ENCODE measurements around the gene MRPL4.

MRPL4 gene

GRCh38 chr19:10305139-10305806, 53.3 kb downstream of the MRPL4 start:
- no peak overlapping the region for H3K4me3 ChIP-seq (ENCODE audit: low read depth, low read length)
- DNase-seq (ENCODE audit: low read depth), result no peak

GRCh38 chr19:10306327-10306726, 54.3 kb downstream of the MRPL4 start:
- DNase-seq (ENCODE audit: low read depth), result no peak

More at GRCh38 chr19:10305139-10305806, 53.3 kb downstream of the MRPL4 start:
- TF ChIP-seq CTCF (conservative IDR thresholded peaks at IDR 0.05; ENCODE audit: low read depth, low read length), result no peak

GRCh38 chr19:10309423-10309822, 57.4 kb downstream of the MRPL4 start, which contains the start of gene ZGLP1:
TSS of gene ZGLP1 (minus strand) at chr19:10309815.
- H3K4me3 ChIP-seq (ENCODE audit: low read depth, low read length), result no peak within 1 kb of the TSS
- no peak for DNase-seq (ENCODE audit: low read depth)
- TF ChIP-seq CTCF (conservative IDR thresholded peaks at IDR 0.05; ENCODE audit: low read depth, low read length), result no peak

More at GRCh38 chr19:10306327-10306726, 54.3 kb downstream of the MRPL4 start:
- TF ChIP-seq CTCF (conservative IDR thresholded peaks at IDR 0.05; ENCODE audit: low read depth, low read length), result no peak
- H3K4me3 ChIP-seq (ENCODE audit: low read depth, low read length), result no peak overlapping the region

Data from choroid plexus epithelial cell (primary cell).